ENCODE data around the gene CD4.
A peak's percentile ranks its signal among the peaks of the same experiment; 100 is the strongest.
"Not testable (repeated sequence)": the region's sequence is repeated elsewhere in the genome, so short reads cannot be mapped to it uniquely, and the experiment has no call there.

Gene CD4

GRCh38 chr12:6866163-6866919 lies 77.0 kb downstream of the CD4 start:
- DNase-seq (ENCODE audit: low spot score), result no peak
- FAIRE-seq, result peak; percentile 58

- DNase-seq (ENCODE audit: low spot score) (no peak), FAIRE-seq (no peak)
These were observed 77.6 kb downstream of the CD4 start for GRCh38 chr12:6866920-6867412.

- peak; percentile 97 for DNase-seq (ENCODE audit: low spot score)
- peak; percentile 96 for FAIRE-seq
These were observed 78.3 kb downstream of the CD4 start, which contains the start of gene TPI1 for GRCh38 chr12:6867413-6868210. Gene TPI1 (plus strand): TSS chr12:6867531. CDS start chr12:6867567, 36 bp downstream.

GRCh38 chr12:6868211-6869048 lies 79.1 kb downstream of the CD4 start:
- peak; percentile 30 for FAIRE-seq
- DNase-seq (ENCODE audit: low spot score), result peak; percentile 33

GRCh38 chr12:6869049-6870021 lies 80.0 kb downstream of the CD4 start:
- FAIRE-seq (peak; percentile 74), DNase-seq (ENCODE audit: low spot score) (peak; percentile 77)

- not testable (repeated sequence) for FAIRE-seq; DNase-seq (ENCODE audit: low spot score)
These were observed 81.0 kb downstream of the CD4 start for GRCh38 chr12:6870304-6870703.

Data from urothelium cell line (cell line).